T follicular helper cell (primary cell): ENCODE measurements around the gene DLD.
"Not testable (repeated sequence)": the region's sequence is repeated elsewhere in the genome, so short reads cannot be mapped to it uniquely, and the experiment has no call there.

Experiments used
- DNase-seq: peaks from one replicate; pipeline ENCODE4 v3.0.0-alpha.2; 2020; ENCODE audit warnings: low read depth

The DLD gene

DNA sequence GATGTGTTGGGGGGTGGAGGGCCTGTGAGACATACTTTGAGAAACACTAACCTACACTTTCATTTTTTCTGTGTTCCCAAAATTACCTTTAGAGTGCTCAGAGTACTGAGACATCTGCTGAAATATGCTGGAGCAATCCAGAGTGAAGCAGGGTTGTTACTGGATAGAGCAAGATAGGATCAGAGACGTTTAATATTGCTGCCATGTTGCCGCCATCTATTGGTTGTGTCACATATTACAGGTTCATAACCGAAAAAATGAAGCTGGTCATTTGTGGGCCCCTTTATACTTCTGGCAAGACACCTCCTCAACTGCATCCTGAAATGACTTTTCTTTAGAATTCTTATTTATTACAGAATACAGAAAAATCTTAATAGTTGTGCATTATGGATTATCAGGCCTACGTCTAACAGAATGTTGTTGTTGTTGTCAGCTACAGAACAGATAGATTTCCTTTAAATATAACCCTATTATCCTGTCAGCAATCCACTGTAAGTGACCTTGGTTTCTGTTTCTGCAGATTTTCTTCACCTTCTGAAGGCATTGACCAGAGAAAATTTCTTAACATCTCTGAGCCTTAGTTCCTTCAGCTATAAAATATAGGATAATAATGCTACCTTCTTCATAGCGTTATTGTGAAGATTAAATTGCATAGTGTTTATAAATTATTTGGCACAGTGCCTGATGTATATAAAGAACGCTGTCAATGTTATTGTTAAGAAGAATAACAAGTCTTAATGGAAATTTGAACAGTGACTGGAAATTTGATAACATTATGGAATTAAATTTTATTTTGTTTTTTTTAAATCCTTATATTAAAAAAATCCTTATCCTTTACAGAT lies 16.2 kb upstream of the DLD start:
- no peak for DNase-seq

- DNase-seq, result no peak
Measured at GRCh38 chr7:107876916-107877315, 14.1 kb upstream of the DLD start.

- DNase-seq, result no peak
Measured at GRCh38 chr7:107877731-107878382, 13.1 kb upstream of the DLD start.

GRCh38 chr7:107878636-107879035 lies 12.3 kb upstream of the DLD start:
- no peak for DNase-seq

DNA sequence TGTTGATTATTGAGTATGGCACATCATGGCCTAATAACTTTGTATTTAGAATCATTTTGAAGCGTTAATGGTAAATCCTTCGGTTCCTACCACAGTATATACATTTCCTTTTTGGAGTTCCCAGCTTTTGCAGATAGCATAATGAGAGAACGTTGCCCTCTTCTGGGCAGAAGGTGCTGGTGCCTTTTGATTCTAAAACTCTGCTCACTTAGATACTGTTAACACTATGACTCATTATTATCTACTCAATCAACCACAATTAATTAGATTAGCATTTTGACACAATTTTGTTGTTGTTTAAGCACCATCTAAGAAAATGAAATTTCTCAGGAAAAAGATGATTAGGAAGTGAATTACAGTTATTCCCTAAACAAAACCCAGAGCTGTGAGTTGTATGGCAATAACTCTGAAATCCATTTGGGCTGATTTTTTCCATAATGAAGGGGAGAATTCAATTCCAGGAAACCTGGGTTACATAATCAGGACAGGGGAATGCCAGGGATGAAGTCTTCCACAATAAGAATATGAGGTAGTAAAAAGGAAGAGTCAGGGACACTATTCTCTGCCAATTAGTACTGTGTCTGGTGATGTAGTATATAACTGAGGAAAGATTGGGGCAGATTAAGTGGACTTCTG lies 11.5 kb upstream of the DLD start:
- DNase-seq, result no peak

DNA sequence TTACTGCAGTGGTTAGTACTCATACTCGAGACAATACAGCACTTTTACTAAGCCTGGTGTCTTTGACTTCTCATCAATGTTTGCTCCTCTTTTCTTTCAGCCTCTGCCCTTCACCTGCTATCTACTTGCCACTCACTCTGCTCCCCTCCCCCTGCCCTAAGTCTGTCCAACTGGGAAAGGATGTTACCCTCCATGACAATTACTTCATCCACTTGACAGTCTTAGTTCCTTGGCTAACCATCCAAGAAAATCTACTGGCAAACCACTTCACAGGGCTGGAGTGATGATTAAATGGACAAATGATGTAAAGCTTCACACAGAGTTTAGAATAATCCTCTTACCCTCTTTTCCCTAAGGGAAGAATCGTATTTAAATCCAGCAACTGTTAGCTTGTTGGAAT lies 8.2 kb upstream of the DLD start:
- DNase-seq, result no peak

- no peak for DNase-seq
Measured at GRCh38 chr7:107884066-107884818, 6.7 kb upstream of the DLD start.

- DNase-seq, result not testable (repeated sequence)
Measured at GRCh38 chr7:107887827-107888226, 3.2 kb upstream of the DLD start.

- DNase-seq, result no peak
Measured at GRCh38 chr7:107889992-107890391, 991 bp upstream of the DLD start.

DNA sequence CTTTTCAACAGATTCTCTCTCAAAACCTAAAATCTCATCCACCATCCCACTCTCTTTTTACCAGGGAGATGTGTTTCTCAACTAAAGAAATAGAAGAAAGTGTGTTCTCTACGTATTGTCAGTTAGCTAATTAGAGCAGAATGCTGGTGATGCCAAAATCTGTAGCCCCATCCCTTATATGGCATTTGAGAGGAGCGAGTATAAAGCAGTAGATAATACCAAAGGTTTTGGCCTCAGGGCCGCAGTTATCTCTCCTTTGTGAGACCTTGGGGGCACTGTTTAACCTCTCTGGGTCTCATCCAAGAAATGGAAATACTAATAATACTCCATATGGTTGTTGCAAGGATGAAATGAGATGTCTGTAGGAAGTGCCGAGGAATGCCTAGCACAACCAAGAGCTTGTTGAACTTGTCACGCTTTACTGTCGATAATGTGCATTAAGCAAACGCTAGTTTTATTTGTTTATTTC lies 456 bp upstream of the DLD start:
- DNase-seq, result no peak

DNA sequence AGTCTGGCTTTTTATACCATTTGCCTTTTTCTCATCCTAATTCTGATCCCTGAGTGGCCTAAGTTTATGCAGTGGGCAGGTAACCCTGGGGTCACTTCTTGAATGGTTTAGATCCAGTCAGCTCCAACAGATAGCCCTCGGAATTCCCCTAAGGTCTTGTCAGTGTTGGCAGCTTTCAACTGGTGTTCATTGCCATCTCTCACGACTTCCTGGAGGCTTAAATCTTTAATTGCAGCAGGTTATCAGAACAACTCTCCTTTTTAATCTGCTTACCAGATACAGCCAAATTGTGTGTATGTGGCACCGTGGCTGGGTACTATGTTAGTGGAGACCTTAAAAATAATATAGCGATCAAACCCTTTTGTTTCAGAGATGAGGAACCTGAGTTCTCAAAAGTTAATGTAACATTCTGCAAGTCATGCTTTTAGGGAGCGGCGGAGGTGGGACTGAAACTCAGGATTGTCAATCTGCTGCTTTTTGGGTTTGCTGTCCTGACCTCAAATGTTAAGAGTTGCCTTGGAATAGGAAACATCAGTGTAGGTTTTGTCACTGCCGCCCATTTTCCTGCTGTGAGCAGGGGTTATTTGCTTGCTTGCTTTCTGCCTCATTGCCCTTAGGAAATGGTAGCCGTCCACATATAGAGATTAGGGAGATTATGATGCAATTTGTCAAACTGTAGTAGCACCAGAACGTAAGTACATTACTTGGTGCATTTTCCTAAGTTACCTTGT lies 818 bp downstream of the DLD start:
- DNase-seq, result no peak

DNA sequence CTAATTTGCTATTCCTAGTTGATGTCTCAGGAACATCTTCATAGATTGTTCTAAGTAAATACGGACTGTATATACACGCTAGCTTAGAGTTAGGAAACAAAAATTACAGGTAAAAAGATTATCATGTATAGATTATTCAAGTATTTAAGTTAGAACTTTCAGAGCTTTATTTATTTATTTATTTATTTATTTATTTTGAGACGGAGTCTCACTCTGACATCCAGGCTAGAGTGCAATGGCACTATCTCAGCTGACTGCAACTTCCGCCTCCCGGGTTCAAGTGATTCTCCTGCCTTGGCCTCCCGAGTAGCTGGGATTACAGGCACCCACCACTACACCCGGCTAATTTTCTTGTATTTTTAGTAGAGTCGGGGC lies 1.4 kb downstream of the DLD start:
- not testable (repeated sequence) for DNase-seq

DNA sequence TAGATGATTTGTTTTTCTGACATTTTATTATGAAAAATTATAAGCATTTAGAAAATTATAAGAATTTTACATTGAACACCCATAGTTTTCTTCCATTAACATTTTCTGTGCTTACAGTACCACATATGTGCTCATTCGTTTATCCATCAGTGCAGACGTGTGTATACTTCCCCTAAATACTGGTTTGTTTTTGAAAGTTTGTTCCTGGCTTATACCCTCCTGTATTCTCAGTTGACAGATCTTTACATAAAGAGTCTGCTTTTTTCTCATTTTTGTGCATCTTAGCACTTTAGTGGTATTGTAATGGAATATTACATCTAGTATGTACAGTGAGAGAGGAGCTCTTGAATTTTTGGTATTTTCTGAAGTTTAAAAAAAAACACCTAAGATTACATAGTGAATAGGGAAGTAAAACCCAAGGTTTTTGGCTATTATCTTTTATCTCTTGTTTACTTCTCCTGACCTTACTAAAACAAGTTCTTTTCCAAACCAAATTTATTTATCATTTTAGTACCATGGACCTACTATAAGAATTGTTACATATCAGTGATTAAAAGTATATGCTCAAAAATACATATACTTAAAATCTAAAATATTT lies 8.1 kb downstream of the DLD start:
- DNase-seq, result no peak

DNA sequence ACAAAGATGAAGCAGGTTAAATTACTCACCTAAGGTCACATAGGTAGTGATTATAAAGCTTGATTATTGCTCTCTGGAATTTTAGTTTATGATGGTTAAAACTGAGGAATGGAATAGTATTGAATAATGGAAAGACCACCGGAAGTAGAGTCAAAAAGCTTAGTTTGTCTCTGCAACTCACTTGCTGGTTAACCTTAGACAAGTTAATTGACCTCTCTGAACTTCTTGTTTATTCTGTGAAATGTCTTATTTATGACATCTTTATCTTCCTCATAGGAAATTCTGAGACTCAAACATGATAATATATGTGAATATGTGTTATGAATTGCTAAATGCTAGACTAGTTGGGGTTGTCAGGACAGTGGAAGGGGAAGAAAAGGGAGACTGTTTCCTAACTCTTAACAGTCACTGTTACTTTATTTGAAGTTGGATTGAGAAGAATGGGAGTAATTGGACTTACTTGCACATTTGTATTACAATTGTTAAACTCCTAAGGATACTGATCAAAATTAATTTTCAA lies 9.6 kb downstream of the DLD start:
- DNase-seq, result no peak

DNA sequence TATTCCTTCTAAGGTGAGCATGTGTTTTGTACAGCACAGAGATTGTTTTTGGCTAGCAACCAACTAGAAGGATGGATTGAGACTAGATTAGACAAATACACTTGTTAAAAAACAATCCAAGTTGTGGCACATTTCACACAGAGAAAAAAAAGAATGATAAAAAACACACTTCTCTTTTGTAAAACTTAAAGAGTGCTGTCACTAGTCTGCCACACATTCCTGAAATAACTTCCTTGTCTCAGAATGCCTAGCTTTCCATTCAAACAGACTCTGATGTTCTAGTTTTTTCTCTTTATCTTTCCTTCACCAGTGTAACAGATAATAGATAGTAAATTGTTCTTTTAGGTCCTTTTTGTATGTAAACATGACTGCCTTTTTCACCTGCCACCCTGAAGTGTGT lies 11.4 kb downstream of the DLD start:
- no peak for DNase-seq

DNA sequence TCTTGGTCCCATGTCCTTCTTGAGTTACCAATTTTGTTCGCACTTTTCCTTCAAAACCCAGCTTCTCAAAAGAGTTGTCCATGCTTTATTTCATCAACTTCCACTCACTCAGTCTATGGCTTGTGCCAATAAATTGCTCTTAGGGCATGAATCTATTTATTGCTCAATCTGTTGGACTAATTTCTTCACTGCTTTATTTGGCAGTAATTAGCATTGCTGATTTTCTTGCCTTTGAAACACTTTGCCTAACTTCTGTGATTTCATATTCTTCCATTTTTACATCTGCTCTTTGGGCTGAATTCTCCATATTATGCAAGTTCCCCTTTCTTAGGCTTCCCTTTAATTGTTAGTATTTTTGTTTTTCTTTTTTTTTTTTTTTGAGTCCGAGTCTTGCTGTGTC lies 16.8 kb downstream of the DLD start:
- no peak for DNase-seq

DNA sequence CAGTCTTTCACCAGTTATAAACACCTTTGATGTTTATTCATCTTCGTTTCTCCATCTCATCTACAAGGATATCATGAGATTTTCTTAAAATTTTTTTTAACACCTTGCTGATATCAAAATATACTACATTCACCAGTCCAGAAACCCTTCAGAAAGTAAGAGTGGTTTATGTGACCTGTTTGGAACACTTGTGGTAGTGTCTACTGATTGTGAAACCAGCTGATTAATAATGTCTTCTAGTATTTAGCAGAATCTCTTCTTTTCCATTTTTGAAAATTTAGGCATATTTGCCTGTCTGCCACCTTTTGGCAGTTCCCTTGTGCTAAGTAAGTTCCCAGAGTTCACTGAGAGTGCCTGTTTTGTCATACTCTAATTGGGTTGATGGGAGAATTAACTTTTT lies 18.5 kb downstream of the DLD start:
- DNase-seq, result no peak

- DNase-seq, result no peak
Measured at GRCh38 chr7:107911981-107912380, 21.0 kb downstream of the DLD start.

- no peak for DNase-seq
Measured at GRCh38 chr7:107913851-107914250, 22.9 kb downstream of the DLD start.

DNA sequence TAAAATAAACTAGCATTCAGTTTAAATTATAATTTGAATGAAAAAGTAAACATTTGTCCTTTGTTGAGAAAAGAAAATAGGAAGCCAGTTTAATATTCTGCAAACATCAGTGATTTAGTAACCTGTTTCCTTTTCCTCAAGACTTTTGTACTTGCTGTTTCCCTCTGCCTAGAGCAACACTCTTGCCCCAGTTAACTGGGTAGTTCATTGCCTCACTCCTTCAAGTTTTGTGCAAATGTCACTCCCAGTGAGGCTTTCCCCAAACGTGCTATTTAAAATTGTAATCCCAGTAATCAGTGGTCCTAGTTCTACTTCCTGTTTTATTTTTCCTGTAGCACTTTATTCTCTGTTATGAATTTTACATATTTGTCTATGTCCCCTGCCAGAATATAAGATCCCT lies 23.8 kb downstream of the DLD start:
- DNase-seq, result no peak

- DNase-seq, result no peak
Measured at GRCh38 chr7:107915541-107915940, 24.6 kb downstream of the DLD start.
